ENCODE data around the gene FRMD7. TPM values are rescaled to one million over a fixed set of nuclear protein-coding genes. Genes with fewer than 3 reads are reported as not detected.
"Not testable (repeated sequence)": the region's sequence is repeated elsewhere in the genome, so short reads cannot be mapped to it uniquely, and the experiment has no call there.

FRMD7 gene
- total RNA-seq, 1 donor from 2014 or later, result not detected

DNA sequence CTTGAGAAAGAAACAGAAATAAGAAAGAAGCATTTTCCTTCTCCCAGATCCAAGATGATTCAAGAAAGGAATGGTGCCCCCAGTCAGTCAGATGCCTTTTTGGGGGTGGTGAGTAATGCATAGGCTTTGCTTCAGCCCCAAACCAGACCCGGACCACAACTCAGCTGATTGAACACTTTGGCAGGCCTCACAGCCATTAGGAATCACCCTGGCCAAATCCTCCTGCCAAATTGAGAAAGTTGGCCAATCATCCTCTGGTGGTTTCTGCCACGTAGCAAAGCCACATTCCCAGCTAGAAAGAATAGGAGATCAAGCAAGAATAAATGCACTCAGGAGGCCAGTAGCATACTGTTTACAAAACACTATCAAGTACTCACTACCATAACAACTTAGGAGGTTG is 33.7 kb downstream of the FRMD7 start:
- intact Hi-C loops (cut with micrococcal nuclease), result loop anchor here (5.0 to 10.0 kb wide), 2 partner anchors 123 to 521 kb away; partner anchors contain the start of gene RAP2C

DNA sequence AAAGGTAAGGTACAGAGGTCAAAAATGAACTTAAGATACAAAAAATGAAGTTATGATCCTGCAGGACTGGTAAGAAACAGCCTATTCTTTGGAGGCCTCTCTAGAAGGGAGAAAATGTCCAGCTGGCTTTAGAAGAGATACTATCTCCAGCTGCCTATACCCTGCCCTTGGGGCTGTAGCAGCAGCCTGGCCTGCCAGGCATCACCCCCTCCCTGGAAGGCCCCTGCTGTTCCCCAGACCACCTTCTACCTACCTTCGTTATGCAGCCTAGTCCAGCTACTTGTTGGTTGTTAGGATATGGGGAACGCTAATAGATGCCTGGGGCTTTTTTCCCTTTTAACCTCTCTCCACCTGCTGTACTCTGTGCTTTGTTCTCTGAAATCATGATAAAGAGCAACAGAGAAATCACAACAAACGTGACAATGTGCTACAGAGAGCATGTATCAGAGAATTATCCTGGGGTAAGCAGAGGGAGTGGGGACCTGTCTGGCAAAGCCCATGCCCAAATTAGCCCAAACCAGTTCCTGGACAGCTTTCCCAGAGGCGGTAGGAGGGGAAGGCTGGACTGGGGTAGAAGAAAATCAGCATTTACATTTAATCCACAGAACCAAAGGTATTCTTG is 34.5 kb downstream of the FRMD7 start:
- intact Hi-C loops (cut with micrococcal nuclease), result loop anchor here (5.0 to 10.0 kb wide), 2 partner anchors 124 to 521 kb away; partner anchors contain the start of gene RAP2C

DNA sequence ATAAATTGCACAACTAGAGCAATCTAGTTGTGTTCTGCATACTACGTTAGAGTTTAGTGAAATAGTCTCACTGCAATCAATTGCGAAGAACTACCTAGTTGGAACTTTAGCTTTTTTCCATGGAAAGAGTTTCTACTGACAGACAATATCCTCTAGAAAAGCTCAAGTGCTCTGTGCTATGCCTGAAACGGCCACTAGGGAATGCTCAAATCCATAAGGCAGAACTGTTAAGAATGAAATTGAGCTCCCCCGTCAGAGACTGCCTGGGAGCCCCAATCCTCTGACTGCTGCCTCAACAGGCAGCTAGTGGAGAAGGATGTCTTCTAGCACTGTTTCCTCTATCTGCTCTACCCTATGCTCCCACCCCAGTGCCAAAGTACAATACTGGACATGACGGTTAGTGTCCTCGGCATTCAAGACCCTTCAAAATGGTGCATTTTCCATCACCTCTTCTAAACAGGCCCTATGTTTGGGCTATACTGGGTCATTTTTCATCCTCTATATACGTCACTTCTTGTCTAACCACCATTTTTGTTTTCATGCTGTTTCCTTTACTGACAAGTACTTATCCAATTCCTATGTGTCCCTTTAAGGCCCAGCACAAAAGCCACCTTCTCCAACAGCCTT is 35.3 kb downstream of the FRMD7 start:
- intact Hi-C loops (cut with micrococcal nuclease), result loop anchor here (5.0 to 10.0 kb wide), 2 partner anchors 125 to 522 kb away; partner anchors contain the start of gene RAP2C

DNA sequence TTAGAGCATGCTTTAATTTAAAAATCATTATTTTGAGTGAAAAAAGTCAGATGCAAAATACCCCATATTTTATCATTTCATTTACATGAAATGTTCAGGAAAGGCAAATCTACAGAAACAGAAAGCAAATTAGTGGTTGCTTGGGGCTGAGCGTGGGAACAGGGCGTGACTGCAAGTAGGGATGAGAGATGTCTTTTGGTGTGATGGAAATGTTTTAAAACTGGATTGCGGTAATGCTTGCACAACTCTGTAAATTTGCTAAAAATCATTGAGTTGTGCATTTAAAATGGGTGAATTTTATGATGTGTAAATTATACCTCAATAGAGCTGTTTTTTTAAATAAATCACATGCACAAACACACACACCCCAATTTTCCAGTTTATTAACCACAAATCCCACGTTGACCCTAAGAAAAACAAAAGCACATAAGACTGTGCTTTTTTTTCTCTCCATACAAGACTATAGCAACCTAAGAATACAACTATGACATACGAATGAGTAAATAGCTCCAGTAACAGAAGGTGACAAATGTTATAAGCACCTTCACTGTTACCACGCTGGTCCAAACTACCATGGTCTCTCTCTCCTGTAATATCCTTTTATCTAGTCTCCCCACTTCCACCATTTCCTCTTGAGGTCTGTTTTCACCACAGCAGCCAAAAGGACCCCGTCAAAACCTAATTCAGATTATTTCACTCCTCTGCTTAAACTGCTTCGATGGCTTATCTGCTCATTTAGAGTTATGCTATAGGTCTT is 37.2 kb downstream of the FRMD7 start:
- intact Hi-C loops (cut with micrococcal nuclease), result loop anchor here (5.0 to 10.0 kb wide), 2 partner anchors 127 to 524 kb away; partner anchors contain the start of gene RAP2C

DNA sequence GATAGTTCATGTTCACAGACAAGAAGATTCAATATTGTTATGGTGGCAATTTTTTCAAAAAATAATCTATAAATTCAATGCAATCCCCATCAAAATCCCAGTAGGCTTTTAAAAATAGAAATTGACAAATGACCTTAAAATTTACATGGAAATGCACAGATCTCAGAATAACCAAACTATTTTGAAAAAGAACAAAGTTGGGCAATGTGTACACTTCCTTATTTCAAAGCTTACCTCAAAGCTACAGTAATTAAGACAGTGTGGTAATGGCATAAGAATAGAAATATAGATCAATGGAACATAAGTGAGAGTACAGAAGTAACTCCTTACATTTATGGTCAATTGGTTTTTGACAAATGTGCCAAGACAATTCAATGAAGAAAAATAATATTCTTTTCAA is 39.0 kb downstream of the FRMD7 start:
- intact Hi-C loops (cut with micrococcal nuclease), result no loop called here

DNA sequence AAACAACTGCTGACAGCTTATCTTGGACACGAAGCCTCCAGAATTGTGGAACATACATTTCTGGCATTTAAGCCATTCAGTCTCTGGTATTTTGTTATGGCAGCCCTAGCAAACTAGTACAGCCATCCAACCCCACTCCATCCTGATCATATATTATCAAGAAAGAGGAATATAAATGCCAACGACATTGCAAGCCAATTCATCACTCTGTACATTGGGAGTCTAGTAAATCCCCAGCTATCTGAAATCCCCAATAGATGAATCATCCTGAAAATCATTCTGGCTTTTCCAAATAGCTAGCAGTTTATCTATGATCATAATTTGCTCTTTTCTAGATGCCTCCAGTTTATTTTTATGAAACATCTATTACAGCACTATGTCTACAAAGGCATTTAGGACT is 41.1 kb downstream of the FRMD7 start:
- intact Hi-C loops (cut with micrococcal nuclease), result no loop called here

DNA sequence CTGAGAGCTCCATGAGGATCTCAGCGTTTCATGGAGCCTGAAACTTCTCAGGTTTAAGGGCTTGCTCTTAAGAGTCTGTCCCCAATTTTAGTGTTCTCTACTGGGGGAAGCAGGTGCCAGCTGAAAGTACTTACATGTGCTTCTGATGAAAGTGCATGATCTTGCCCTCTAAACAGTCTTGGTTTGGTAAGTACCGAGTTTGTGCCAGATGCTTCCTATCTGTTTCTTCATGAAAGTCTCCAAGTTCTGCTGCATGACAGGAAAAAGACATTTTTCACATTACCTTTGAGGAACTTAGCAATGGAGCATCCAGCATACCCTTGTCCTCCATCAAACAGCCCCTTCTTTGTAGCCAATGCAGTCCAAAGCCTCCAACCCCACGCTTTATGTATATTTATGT is 42.0 kb downstream of the FRMD7 start:
- intact Hi-C loops (cut with micrococcal nuclease), result no loop called here

DNA sequence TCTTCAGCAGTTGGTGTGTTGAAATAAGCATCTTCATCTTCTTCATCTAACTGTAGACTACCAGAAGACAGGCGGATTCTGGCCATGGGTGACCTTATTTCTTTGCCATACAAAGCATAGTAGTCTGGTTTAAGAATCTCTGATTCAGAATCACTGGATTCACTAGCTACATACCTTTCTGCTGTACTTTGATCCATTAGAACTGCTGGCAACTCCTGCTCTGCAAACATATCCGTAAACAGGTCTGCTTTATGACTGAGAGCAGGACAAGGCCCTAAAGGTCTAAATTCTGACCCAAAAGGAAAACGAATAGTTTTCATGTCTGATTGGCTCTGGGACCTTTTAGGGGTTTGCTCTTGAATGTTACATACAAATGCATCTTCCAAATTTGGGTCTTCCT is 49.9 kb downstream of the FRMD7 start:
- intact Hi-C loops (cut with micrococcal nuclease), result loop anchor here (10.0 kb wide), 1 partner anchor 53 kb away; the partner anchor contains the start of gene STK26

DNA sequence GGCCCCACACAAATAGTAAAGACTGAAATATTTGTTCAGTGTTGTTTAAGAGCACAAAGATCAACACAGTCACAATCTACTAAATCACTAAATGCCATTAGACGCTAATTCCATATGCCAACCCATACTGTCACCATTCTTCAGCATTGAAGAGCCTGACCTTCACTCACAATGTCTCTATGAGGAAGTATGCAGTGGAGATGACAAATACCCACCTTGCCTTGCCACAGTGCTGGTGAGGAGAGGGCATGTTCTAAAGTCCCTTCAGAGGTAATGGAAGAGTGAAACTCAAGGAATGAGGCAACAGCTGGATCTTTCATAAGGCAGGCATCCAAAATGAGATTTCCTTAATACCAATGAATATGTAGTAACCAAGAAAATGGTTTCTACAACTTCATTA is 50.4 kb downstream of the FRMD7 start:
- intact Hi-C loops (cut with micrococcal nuclease), result loop anchor here (10.0 kb wide), 1 partner anchor 53 kb away; the partner anchor contains the start of gene STK26

DNA sequence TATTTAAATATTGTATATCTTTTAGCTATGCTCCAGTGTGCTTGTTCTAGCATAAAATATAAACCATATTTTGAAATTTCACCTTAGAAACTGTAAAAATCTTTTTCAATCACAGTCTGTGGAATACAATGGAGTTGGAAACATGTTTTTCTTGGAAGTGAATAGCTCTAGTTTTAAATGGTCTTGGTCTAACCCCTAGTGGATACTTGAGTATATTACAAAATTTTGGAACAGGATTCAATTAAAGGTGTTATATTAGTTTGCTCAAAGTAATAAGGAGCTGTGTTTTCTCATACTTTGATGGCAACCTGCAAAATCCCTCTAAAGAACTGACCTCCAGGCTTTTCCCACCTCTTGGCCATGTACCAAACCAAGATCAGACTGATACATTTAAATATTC is 56.6 kb downstream of the FRMD7 start:
- intact Hi-C loops (cut with micrococcal nuclease), result loop anchor here (5.0 to 10.0 kb wide), 2 partner anchors 46 to 229 kb away; partner anchors contain the start of gene STK26

DNA sequence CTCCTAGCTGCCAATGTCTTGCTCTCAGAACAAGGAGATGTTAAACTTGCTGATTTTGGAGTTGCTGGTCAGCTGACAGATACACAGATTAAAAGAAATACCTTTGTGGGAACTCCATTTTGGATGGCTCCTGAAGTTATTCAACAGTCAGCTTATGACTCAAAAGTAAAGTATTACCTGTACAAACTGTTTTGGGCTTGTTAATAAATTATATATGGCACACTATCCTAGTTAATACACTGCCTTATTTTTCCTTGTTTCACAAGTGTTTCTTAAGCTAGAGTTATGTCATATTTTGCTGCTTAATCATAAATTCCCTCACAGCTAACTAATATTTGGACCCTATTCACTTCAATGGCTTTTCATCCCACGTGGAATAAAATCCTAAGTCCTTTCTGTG is 59.4 kb downstream of the FRMD7 start:
- intact Hi-C loops (cut with micrococcal nuclease), result no loop called here

DNA sequence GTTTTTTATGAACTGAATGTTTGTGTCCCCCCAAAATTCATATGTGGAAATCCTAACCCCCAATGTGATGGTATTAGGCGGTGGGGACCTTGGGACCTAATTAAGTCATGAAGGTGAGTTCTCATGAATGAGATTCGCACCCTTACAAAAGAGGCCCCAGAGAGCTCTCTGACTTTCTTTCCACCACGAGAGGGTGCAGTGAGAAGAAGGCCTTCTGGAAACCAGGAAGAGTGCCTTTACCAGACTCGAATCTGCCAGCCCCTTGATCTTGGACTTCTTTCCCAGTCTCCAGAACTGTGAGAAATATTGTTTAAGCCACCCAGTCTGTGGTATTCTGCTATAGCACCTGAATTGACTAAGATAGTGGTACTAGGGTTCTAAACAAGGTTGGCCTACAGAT is 64.0 kb downstream of the FRMD7 start:
- intact Hi-C loops (cut with micrococcal nuclease), result no loop called here

DNA sequence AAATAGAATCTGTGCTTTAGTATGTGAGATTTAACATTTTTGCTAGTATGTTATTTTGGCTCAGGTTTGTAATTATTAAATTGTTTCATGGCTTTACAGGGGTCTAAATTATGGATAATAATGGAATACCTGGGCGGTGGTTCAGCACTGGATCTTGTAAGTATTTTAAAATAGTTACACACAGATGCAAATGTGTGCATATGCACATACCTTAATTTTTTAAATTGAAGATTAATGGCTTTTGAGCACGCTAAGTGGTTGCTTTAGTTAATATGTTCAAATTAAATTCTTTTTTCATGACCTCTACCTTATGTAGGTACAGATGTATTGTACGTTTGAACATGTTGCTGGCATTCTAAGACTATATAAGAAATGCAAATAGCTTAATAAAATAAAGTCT is 64.5 kb downstream of the FRMD7 start:
- intact Hi-C loops (cut with micrococcal nuclease), result no loop called here

DNA sequence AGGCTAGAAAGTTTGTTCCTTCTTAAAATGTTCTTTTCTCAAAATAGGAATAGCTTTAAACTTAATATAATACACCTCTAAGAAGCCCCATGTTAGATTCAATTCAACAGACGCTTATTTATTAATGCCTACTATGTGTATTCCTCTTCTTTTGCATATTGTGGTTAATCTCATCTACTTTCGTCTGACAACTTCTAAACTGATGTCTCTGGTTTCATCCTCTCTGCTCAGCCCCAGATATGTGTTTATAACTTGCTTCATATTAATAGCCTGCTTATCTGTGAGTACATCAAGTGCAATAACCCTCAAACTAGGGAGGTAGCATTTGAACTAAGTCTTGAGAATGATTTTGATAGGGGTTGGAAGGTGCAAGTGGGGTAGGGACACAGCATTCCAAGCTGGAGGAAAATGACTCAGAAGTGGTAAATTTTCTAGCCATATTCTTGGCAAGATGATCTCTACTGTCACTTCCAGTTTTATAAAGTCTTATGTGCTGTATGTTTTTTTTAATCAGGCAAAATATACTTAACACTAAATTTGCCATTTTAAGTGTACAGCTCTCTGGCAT is 67.8 kb downstream of the FRMD7 start:
- intact Hi-C loops (cut with micrococcal nuclease), result no loop called here

DNA sequence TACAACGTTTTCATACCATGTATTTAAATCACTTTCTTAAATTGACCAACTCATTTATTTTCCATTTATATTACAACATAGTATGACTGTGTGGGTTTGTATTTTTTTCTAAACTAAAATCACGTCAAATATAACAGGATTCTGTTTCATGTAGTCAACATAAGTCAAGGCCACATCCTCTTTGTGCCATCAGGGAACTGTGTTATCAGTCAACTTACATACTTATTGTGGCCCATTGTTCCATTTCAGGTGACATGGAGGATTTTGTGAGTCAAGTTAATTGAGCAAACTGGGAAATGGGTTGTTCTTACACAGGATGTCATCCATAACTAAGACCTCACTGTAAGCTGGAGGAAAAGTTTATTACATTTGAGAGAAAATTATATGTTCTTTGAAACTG is 68.8 kb downstream of the FRMD7 start:
- intact Hi-C loops (cut with micrococcal nuclease), result no loop called here

DNA sequence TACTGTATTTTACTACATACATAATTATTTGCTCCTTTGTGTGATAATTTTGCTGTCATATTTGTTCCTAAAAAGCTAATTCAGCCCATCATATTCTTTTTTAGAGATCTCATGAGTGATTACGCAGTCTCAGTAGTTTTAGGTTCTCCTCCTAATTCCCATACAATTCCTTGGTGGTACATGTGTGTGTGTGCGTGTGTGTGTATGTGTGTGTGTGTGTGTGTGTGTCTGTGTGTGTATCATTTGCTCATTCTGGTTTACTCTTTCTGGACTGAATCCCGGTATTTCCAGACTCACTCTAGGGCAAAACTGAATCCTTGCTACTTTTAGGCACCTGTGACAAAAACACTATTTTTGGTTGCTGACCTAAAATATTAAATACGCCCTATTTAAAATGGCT is 69.8 kb downstream of the FRMD7 start:
- intact Hi-C loops (cut with micrococcal nuclease), result no loop called here

DNA sequence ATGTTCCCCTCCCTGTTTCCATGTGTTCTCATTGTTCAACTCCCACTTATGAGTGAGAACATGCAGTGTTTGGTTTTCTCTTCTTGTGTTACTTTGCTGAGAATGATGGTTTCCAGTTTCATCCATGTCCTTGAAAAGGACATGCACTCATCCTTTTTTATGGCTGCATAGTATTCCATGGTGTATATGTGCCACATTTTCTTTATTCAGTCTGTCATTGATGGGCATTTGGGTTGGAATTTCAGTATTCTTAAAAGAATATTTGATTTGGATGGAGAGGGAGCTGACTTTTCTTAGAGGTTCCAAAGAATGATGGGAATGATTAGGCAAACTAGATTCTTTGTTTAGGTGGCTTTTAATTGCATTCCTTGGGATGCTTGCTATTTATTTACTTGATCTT is 76.0 kb downstream of the FRMD7 start:
- intact Hi-C loops (cut with micrococcal nuclease), result not testable (repeated sequence)

DNA sequence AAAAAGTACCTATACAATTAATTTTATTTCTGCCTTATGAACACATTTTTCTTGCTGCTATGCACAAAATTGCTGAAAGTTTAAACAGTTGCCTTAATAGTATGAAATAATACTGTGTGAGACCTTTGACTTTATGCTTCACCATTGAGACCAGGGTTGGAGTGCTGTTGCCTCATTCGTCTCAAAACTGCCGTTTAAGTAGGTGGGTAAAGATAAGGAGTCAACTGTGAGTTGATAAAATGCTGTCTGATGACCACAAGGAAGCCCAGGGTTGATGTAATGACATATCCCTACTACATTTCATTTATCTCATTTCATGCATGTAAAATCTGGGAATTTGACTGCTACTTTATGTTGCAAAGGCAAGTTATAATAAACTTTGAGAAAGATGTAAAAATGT is 81.3 kb downstream of the FRMD7 start:
- intact Hi-C loops (cut with micrococcal nuclease), result no loop called here

DNA sequence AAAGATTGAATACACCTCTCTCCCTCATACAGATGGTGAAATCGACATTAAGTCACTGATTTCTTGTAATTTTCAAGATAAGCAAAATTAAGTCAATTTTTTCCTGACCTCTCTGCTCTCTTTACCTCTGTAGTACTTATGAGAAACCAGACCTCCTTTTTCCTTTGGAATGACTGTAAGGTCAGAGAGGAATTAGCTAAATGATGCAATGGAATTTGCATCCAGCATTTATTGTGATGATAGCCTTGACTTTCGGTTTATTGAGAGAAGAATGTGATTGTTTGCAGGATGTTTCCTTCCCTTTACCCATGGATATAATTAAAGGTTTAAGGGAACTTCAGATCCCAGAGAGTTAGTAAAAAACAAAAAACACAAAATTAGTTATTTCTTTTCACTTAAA is 82.4 kb downstream of the FRMD7 start:
- intact Hi-C loops (cut with micrococcal nuclease), result no loop called here

DNA sequence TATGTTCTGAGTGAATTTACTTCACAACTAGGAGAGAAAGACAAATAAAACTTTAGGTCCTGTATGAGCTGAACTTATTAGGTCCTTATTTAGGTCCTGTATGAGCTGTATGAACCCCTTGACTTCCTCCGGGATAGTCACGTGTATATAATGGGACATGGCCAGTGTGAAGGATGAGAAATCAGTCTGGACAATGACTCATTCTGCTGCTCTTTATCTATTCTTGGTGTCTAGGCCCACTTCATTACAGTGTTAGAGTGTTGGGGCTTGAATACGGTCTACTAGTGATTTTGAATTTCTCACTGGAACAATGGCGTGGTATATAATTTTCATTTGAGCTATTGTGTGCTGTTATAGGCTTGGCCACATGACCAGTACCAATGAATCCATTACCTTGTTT is 82.9 kb downstream of the FRMD7 start:
- intact Hi-C loops (cut with micrococcal nuclease), result no loop called here

DNA sequence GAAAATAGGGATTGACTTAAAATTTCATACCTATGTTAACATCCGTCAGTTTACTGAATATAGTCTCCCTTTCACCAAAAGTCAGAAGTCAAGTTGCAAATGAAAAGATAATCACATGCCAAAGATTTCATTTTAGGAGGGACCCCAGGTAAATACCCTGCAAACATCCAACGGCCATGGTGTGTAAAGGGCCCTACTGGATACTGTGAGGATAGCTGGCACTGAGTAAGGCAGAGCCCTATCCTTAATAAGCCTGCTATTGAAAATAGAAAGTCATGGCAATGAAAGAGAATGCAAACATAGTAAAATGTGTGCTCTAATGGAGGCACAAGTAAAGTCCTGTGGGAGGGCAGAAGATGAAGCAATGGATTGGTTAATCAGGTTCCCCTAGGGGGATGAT is 83.8 kb downstream of the FRMD7 start:
- intact Hi-C loops (cut with micrococcal nuclease), result no loop called here

DNA sequence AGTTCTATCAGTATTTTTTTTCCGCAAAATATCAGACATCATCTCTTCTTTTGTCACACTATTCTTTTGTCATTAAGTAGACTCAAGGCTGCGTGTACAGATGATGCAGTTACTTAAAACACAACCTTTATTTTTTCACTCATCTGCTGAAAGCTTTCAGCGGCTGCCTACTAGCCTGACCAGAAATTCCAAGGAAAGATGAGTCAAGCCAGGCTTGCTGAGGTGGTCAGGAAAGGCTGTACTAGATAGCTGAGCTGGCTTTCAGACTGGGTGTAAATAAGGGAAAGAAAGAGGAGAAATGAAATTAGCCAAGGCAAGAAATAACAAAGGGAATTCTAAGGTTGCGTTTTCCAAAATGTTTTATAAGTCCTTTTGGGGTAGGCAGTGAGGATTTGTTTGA is 86.8 kb downstream of the FRMD7 start:
- intact Hi-C loops (cut with micrococcal nuclease), result no loop called here

Data from T-helper 2 cell treated with Interferon-gamma antibody and Interleukin-4, amounts not matched to agents 100 ng/mL and 5 ng/mL, for 36 hours (primary cell).